IPS DF 6.9 (cell line): Measurements from ENCODE around the gene INPP5K.
A peak's percentile ranks its signal among the peaks of the same experiment; 100 is the strongest.
"Not testable (repeated sequence)": the region's sequence is repeated elsewhere in the genome, so short reads cannot be mapped to it uniquely, and the experiment has no call there.

Experiments used
- DNase-seq: peaks from one replicate; pipeline ENCODE4 v3.0.0-alpha.2; 2013; ENCODE audit warnings: low read depth, low spot score
- H3K27ac ChIP-seq: one replicate; pipeline ENCODE4 v1.5.1; 2013; ENCODE audit warnings: low read length, control low read depth
- H3K27me3 ChIP-seq: 2 replicates; pipeline ENCODE4 v1.6.1; 2013; ENCODE audit warnings: mild to moderate bottlenecking, low read length; ENCODE audit not compliant: control insufficient read depth, insufficient read depth
- H3K36me3 ChIP-seq: 2 replicates; pipeline ENCODE4 v1.6.1; 2013; ENCODE audit warnings: low read length; ENCODE audit not compliant: control insufficient read depth, insufficient read depth
- H3K4me1 ChIP-seq: 2 replicates; pipeline ENCODE4 v1.6.1; 2013; ENCODE audit warnings: low read length; ENCODE audit not compliant: control insufficient read depth, insufficient read depth
- H3K4me3 ChIP-seq: 2 replicates; pipeline ENCODE4 v1.5.1; 2013; ENCODE audit warnings: mild to moderate bottlenecking, low read length
- H3K9me3 ChIP-seq: 2 replicates; pipeline ENCODE4 v1.6.1; 2013; ENCODE audit warnings: low read length, inconsistent platforms; ENCODE audit not compliant: control insufficient read depth, insufficient read depth
- WGBS: extraction: QIAGEN DNeasy Blood & Tissue Kit; methylation state at CpG from one replicate; pipeline ENCODE4 v1.1.7; 2013; ENCODE audit warnings: mixed read lengths, missing lambda C conversion rate; ENCODE audit not compliant: insufficient read length, insufficient coverage; 5-methylcytosine and 5-hydroxymethylcytosine counted together

The INPP5K gene

DNA sequence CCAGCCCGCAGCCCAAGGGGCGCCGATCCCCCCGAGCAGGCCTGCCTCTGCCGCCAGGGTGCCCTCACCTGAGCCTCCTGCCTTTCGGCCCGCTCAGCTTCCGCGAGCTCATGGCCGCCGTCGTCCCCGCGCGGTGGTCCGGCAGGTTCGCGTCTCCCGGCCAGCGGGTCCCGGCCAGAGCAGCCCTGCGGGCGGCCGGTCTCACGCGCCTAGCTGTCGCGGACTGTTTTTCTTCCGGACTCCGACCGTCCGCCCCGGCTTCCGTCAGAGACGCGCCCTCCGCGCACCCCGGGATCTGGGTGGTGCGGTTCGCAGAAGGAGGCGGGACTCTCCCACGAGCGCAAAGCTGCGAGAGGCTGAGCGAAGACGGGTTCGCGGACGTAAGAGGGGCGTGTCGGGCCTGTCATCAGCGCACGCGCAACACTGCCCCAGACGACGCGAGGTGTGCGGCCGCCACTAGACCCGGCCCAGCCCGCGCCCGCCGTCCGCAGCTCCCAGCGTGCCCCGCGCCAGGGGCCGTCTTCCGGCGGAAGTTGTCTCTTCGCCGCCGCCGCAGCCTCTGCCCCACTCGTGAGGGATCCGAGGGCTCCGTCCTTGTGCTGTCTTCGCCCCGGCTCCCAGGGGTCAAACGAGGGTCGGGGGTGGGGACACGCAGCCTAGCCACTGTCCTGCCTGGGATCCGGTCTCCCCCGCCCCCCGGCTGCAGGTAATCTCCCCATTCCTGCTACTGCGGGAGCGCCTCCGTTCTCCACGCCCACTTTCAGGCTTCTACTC lies at the start of gene INPP5K:
INPP5K (minus strand) TSS at position 225 of the 774 bp plus-strand sequence; CDS start at position 112, 113 bp downstream.
- Histone ChIP-seq H3K27ac (no peak within 1 kb of the TSS), H3K36me3 (no peaks in the 10 kb centered on the region), H3K27me3 (no peaks in the 10 kb centered on the region), H3K4me1 (peaks cover 2% of the 10 kb centered on the region; the same call in 1 of the 2 replicates), H3K9me3 (no peaks in the 10 kb centered on the region), H3K4me3 (peak within 1 kb of the TSS; percentile 66)
- WGBS: no CpG with 5 or more reads among the region's 91 CpGs
- peak; percentile 91 for DNase-seq

DNA sequence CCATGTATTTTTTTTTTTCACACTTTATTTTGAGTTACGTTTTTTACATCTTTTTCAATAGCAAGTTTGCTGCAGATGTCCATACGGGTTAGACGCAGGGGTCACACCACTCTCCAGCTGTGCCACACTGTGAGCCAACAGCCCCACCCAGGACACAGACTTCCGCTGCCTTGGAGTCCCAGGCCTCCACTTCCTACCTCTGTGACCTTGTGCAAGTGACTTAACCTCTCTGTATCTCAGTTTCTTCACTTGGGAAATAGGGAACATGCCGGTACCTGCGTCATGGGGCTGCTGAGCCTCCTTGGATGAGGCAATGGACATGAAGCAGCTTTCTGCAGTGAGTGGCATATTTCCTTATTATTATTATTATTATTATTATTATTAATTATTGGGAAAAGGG lies 49.5 kb upstream of the INPP5K start:
- Histone ChIP-seq H3K27me3 (no peaks in the 10 kb centered on the region), H3K4me1 (peaks cover 3% of the 10 kb centered on the region), H3K27ac (no peak overlapping the region), H3K4me3 (no peak overlapping the region), H3K36me3 (no peaks in the 10 kb centered on the region), H3K9me3 (no peaks in the 10 kb centered on the region)
- DNase-seq: no peak
- WGBS: no CpG with 5 or more reads among the region's 6 CpGs

DNA sequence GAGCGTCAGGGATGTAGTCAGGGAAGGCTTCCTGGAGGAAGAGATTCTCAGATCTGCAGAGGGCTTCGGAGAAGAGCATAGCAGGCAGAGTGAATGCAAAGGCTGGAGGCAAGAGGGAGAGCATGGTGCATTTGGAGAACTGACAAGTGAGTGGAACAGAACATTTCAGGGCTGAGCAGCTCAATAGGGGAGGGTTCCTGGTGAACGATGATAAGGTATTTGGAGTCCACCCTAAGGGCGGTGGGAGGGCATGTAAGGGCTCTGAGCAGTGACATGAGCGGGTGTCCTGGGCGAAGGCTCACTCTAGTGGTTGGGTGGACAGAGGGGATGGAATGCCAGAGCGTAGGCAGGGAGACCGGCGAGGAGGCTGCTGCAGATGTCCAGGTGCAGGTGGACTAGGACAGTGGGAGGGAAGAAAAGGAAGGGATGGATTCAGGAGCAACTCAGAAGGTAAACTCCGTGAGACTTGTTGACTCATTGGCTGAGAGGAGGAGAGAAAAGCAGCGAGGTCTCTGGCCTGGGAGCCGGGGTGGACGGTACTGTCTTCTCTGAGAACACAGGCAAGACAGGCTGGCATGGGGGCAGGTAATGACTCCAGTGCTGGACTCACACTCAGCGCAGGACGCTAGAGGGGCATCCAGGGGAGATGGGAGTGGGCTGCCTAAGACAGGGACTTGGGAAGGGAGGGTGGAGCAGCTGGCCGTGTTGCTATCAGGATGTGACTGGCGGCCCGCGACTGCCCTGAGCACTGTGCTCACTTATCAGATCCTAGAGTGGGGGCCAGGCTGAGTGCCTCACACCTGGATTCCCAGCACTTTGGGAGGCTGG lies 47.6 kb upstream of the INPP5K start:
- no peak for DNase-seq
- Histone ChIP-seq H3K4me1 (no peaks in the 10 kb centered on the region), H3K27me3 (no peaks in the 10 kb centered on the region), H3K9me3 (no peaks in the 10 kb centered on the region), H3K36me3 (no peaks in the 10 kb centered on the region), H3K27ac (no peak overlapping the region), H3K4me3 (no peak overlapping the region)
- no CpG with 5 or more reads among the region's 19 CpGs for whole genome bisulfite sequencing

- WGBS: no CpG with 5 or more reads among the region's 15 CpGs
These were observed 47.0 kb upstream of the INPP5K start for GRCh38 chr17:1563471-1563785.

GRCh38 chr17:1562176-1562643 lies 45.8 kb upstream of the INPP5K start:
- no peaks in the 10 kb centered on the region for H3K4me1 ChIP-seq
- no peaks in the 10 kb centered on the region for H3K9me3 ChIP-seq
- no peak for DNase-seq
- H3K27me3 ChIP-seq: no peaks in the 10 kb centered on the region
- H3K36me3 ChIP-seq: no peaks in the 10 kb centered on the region
- peak overlapping the region; percentile 81 for H3K4me3 ChIP-seq
- WGBS: no CpG with 5 or more reads among the region's 62 CpGs
- no peak overlapping the region for H3K27ac ChIP-seq

More at GRCh38 chr17:1563471-1563785, 47.0 kb upstream of the INPP5K start:
- H3K27ac ChIP-seq, H3K4me1 ChIP-seq, H3K36me3 ChIP-seq, H3K9me3 ChIP-seq, H3K27me3 ChIP-seq, DNase-seq, H3K4me3 ChIP-seq: not testable (repeated sequence)

- WGBS: no CpG with 5 or more reads among the region's 47 CpGs
These were observed 45.2 kb upstream of the INPP5K start for GRCh38 chr17:1561420-1562175.

GRCh38 chr17:1560858-1561355 lies 44.5 kb upstream of the INPP5K start:
- Histone ChIP-seq H3K27me3 (no peaks in the 10 kb centered on the region), H3K4me1 (no peaks in the 10 kb centered on the region), H3K9me3 (no peaks in the 10 kb centered on the region), H3K27ac (no peak overlapping the region), H3K4me3 (no peak overlapping the region; the same call in 1 of the 2 replicates), H3K36me3 (no peaks in the 10 kb centered on the region; the same call in 1 of the 2 replicates)
- WGBS: no CpG with 5 or more reads among the region's 7 CpGs
- DNase-seq: no peak

More at GRCh38 chr17:1561420-1562175, 45.2 kb upstream of the INPP5K start:
- DNase-seq: no peak
- no peak overlapping the region for H3K27ac ChIP-seq
- no peaks in the 10 kb centered on the region for H3K4me1 ChIP-seq
- no peaks in the 10 kb centered on the region for H3K36me3 ChIP-seq
- no peaks in the 10 kb centered on the region for H3K27me3 ChIP-seq
- no peaks in the 10 kb centered on the region for H3K9me3 ChIP-seq
- H3K4me3 ChIP-seq: peak overlapping the region; percentile 81

GRCh38 chr17:1560101-1560857 lies 43.9 kb upstream of the INPP5K start:
- Histone ChIP-seq H3K27me3 (no peaks in the 10 kb centered on the region), H3K36me3 (no peaks in the 10 kb centered on the region; the same call in 1 of the 2 replicates), H3K27ac (no peak overlapping the region), H3K4me3 (no peak overlapping the region), H3K4me1 (no peaks in the 10 kb centered on the region), H3K9me3 (no peaks in the 10 kb centered on the region)
- no CpG with 5 or more reads among the region's 22 CpGs for WGBS
- DNase-seq: no peak

GRCh38 chr17:1559047-1560043 lies 42.9 kb upstream of the INPP5K start:
- no peak for DNase-seq
- H3K9me3 ChIP-seq: no peaks in the 10 kb centered on the region
- H3K4me1 ChIP-seq: no peaks in the 10 kb centered on the region
- H3K27ac ChIP-seq: no peak overlapping the region
- H3K4me3 ChIP-seq: no peak overlapping the region
- H3K27me3 ChIP-seq: no peaks in the 10 kb centered on the region
- WGBS: no CpG with 5 or more reads among the region's 10 CpGs
- no peaks in the 10 kb centered on the region; the same call in 1 of the 2 replicates for H3K36me3 ChIP-seq
